GM12891 (cell line): ENCODE measurements around the gene FFAR4.

Source experiments
- DNase-seq: peaks from one replicate; pipeline ENCODE4 v3.0.0; 2011; ENCODE audit warnings: low spot score; ENCODE audit not compliant: insufficient read length
- FAIRE-seq: peaks from 2 replicates; lab custom pipeline; 2011; peaks lifted over from hg19 to GRCh38; lab: Jason Lieb, UNC
- PAX5 ChIP-seq: IDR thresholded peaks from 2 replicates; pipeline ENCODE4 v1.6.1; 2011; ENCODE audit warnings: low read length, moderate library complexity, mild to moderate bottlenecking; ENCODE audit not compliant: insufficient read depth, severe bottlenecking
- POLR2A ChIP-seq: IDR thresholded peaks from 2 replicates; pipeline ENCODE4 v1.6.1; 2011; ENCODE audit warnings: low read depth, low read length, control low read depth
- POLR2AphosphoS5 ChIP-seq: IDR thresholded peaks from 2 replicates; pipeline ENCODE4 v1.6.1; 2011; ENCODE audit warnings: low read depth, low read length, control low read depth
- POU2F2 ChIP-seq: IDR thresholded peaks from 2 replicates; pipeline ENCODE4 v1.6.1; 2011; ENCODE audit warnings: low read depth, mild to moderate bottlenecking, control low read depth, low read length, moderate library complexity
- SPI1 ChIP-seq: IDR thresholded peaks from 2 replicates; pipeline ENCODE4 v1.6.1; 2011; ENCODE audit warnings: low read depth, low read length, control low read depth
- TAF1 ChIP-seq: IDR thresholded peaks from 2 replicates; pipeline ENCODE4 v1.6.1; 2011; ENCODE audit warnings: low read depth, low read length, control low read depth

The FFAR4 gene

DNA sequence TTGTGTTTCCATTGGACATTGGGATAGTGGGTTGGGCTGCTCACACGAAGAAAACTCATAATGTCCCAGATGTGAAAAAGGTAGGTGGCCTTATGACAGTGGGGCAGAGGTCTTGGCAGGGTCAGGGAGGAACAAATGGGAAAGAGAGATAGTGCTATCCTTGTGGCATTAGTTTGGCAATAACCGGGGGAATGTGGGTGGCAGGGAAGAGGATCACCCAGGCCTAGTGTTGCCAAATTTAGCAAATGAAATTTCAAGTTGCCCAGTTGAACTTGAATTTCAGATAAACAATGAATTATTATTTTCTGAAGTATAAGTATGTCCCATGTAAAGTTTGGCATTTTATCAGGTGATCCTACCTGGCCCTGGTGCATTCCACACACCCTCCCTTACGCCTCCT is 46.7 kb downstream of the FFAR4 start:
- FAIRE-seq (no peak), DNase-seq (no peak)
- no peak for TF ChIP-seq POLR2A
- no peak for TF ChIP-seq POU2F2
- no peak for TF ChIP-seq SPI1
- TF ChIP-seq POLR2AphosphoS5 = no peak
- no peak for TF ChIP-seq TAF1
- no peak for TF ChIP-seq PAX5

DNA sequence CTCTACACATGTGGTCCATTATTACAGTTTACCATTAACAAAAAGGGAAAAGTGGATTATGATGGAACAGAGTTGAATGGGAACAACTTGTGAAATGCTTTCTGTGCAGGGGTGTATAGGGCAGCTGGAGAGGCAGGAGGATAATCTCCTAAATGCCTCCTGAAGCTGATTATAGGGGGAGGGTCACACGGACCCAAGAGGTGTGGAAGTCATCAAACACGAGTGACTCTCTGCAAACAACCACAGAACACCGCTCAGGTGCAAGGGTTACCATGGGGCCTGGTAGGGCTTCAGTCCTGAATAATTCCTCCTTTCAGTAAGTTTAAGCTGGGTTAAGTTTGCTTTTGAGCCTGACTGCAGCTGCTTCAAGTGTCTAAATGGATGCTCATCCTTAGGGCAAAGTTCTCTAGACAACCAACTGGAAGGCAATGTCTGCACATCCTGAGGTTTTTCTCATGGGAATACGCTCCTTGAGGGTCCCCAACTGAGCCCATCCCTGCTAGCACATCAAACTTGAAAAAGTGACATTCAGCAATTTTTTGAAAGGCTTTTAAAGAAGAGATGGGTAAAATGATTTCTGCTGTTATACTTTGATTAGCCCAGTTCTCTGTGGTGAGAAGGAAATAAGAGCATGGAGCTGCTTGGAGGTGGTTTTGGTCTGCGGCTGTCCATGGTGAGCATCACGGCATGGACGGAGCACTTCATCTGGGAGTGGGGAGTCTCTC is 47.8 kb downstream of the FFAR4 start:
- TF ChIP-seq POLR2A (no peak), PAX5 (no peak), POLR2AphosphoS5 (no peak), TAF1 (no peak), POU2F2 (no peak), SPI1 (no peak)
- no peak for DNase-seq
- no peak for FAIRE-seq

DNA sequence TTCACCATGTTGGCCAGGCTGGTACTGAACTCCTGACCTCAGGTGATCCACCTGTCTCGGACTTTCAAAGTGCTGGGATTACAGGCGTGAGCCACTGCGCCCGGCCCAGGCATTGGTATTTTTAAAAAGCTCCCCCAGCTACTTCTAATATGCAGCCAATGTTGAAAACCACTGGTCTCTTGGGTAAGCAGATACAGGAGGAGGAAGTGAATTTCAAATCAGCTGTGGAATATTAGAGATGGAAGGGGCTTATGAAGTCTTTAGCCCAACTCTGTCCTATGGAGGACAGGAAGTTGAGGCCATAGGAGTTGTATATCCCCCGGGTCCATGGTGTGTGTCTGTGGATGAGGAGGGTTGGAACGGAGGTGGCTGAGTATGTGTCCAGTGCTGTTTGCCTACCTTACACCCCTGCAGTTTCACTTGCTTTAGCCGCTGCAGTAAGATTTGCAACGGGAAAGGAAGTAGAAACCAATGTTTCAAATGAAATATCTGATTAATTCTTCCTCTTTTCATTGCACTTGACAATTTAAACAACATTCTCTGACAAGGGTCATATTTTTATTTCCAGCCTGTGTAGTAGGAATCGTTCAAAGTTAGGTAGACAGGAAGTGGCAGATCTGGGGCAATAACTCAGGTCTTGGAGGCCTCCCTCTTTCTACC is 49.2 kb downstream of the FFAR4 start:
- TF ChIP-seq PAX5 = no peak
- no peak for TF ChIP-seq POLR2AphosphoS5
- no peak for TF ChIP-seq SPI1
- no peak for TF ChIP-seq POLR2A
- TF ChIP-seq POU2F2 = no peak
- TF ChIP-seq TAF1 = no peak
- no peak for DNase-seq
- no peak for FAIRE-seq

DNA sequence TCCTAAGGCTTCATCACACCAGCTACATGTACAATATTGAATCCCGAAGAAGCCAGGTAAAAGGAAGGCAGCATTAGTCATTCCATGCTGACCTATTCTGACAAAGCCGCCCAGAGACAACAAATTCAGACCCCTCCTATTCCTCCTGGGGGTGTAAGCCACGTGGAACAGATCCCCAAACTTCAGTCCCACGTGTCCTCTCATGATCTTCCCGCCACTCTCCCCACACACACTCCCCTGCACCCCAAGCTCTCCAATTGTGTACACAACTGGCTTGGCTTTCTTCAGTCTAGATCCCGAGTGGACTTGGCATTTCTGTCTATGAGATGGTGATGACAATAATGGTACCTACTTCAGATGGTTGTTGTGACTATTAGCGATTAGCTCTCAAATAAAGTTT is 54.5 kb downstream of the FFAR4 start:
- TF ChIP-seq POLR2AphosphoS5 (no peak), PAX5 (no peak), POU2F2 (no peak), SPI1 (no peak), POLR2A (no peak), TAF1 (no peak)
- DNase-seq = no peak
- FAIRE-seq = no peak

DNA sequence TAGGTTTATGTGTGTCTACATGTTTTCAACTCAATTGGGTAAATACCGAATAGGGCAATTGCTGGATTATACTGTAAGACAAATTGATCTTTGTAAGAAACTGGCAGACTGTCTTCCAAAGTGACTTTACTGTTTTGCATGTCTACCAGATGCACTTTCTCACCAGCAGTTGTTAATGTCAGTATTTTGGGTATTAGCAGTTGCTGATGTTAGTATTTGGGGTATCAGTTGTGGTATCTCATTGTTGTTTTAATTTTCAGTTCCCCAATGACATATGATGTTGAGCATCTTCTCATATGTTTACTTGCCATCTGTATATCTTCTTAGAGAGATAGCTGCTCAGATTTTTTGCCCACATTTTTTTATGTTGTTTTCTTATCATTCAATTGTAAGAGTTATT is 56.5 kb downstream of the FFAR4 start:
- FAIRE-seq (peak; percentile 38), DNase-seq (no peak)
- TF ChIP-seq SPI1 (peak; percentile 65), TAF1 (no peak), PAX5 (no peak)

DNA sequence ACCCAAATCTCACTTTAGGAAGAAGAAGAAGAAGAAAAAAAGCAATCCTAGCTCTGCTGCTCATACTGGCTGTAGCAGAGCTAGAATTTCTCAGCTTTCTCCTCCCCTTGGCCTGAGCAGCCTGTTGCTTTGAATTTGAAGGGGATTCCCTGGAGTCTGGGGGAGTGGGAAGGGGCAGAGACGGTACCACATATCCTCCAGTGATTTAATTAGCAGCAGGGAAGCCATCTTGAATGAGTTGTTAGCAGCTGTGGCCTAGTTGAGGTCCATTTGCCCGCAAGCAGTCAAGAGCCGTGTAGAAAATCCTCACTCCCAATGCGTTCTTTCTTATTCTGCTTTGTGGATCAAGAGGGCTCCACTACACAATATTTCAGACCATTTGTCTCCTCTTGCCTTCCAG is 62.4 kb downstream of the FFAR4 start:
- FAIRE-seq = no peak
- DNase-seq = no peak
- TF ChIP-seq POLR2AphosphoS5 (no peak), TAF1 (no peak), PAX5 (no peak), POU2F2 (no peak), SPI1 (no peak), POLR2A (no peak)

DNA sequence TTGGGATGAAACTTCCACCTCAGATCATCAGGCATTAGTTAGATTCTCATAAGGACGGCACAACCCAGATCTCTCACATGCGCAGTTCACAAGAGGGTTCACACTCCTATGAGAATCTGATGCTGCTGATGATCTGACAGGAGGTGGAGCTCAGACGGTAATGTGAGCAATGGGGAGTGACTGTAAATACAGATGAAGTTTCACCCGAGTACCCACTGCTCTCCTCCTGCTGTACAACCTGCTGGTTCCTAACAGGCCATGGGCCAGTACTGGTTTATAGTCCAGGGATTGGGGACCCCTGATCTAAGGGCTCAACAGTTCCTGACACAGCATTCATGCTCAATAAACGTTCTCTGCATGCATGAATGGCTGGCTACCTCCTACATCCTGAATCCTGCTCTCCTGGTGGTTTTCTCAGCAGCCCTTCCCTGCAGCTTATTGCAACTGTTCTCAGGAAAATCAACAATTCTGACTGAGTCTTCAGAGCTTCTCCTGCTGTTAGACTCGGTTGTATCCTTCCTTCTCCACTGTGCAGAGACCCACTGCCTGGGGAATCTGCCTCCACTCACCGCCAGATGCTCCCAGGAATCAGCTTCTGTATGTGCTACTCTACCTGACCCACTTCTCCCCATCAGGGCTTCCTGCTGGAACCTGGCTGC is 63.3 kb downstream of the FFAR4 start:
- TF ChIP-seq POU2F2 (no peak), POLR2AphosphoS5 (no peak), SPI1 (no peak), TAF1 (no peak), PAX5 (no peak), POLR2A (no peak)
- FAIRE-seq (no peak), DNase-seq (no peak)

DNA sequence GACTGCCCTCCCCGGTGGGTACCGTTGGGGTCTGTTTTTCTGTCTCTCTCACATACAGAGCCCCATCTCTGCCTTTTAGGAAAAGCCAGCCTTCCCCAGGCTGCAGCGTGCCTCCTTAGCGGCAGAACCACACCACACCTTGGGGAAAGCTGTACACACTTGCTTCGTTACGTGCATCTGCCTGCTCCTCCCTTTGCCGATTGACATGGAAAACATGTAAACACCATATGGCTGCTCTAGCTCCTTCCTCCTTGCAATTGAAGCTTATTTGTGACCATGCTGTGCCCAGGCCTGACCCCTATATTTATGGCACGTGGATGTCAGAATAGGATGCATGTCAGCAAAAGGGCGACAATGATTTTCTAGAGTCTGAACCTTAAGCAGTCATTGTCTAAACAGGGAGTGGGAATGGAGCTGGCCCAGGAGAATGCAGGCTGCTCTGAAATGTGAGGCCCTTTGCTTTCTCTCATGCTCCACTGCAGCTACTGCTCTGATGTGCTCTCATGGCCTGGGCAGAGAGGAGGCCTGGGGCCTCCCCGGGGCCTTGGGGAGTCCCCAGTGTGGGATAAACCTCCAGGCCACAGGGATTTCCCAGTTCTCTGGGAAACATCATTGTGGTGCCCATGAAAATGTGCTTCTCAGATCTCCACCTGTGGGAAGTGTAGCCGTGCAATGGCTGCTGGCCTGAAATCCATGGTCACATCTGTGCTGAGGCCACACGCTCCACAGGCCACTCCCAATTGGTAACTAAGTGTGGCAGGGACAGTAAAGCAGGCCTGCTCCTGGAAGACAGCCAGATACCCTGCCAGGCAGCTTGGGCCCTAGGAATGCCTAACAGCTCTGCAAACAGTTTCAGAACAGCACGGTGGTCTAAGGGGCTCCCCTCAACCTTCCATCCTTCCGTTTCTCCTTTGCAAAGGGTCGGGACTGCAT is 64.4 kb downstream of the FFAR4 start:
- FAIRE-seq (no peak), DNase-seq (no peak)
- TF ChIP-seq POLR2AphosphoS5 (no peak), POU2F2 (no peak), PAX5 (no peak), TAF1 (no peak), POLR2A (no peak), SPI1 (no peak)
